Measurements from ENCODE around the gene ZNF155. TPM values are rescaled to one million over a fixed set of nuclear protein-coding genes. Genes with fewer than 3 reads are reported as not detected.

ZNF155 gene
- total RNA-seq (2022): 4.2 and 6.7 TPM in 2 replicates
- percentile 65 among the genes with signal in this experiment for Bru-seq, nascent RNA
- percentile 44 among the genes with signal in this experiment for BruChase-seq, experiment 1, labeled RNA remaining after a 6-hour chase
- BruChase-seq, experiment 2, labeled RNA remaining after a 2-hour chase: percentile 60 among the genes with signal in this experiment
- long read RNA-seq, transcript ZNF155-201 (5 exons, 2,596 nt): major isoform, 5 of 13 reads
- long read RNA-seq, partial matches to known transcripts: 0 of 13 reads
- long read RNA-seq, other reads (novel, unspliced or antisense): 6 of 13 reads

DNA sequence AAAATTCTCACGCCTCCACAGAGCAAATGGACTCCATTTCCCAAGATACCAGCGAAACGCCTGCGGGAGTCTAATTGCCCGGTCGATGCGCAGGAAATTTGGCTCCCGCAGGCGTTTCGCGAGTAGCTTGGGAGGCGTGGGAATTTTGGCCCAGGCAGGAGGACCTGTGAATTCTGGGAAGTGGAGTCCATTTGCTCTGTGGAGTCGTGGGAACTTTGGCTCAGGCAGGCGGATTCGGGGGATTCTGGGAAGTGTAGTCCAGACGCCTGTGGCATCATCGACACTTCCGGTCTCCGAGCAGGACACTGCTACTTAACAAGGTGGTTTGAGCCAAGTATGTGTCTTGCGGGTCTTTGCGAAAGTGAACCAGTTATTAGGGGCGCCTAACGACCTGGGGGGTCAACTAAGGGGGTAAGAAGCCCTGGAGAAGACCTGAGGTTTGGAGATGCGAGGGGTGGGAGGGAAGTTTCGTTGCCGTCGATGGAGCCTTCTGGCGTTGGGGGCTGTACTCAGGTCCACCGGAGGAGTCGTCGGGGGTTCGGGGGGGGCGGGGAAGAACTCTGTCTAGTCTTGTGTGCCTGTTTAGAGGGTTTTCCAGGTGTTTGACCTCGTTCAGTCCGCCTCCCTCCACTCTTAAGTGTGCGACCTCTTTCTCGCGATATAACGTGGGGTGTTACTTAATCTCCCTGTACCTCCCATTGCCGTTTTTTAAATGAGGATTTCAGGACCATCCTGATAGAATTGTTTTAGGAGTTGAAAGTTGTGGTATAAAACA, at the start of gene ZNF155:
Gene ZNF155, plus strand, starts transcription at position 277 of the 775 bp plus-strand sequence. CDS start 4,356 bp downstream, outside the sequence.
- Mint-ChIP-seq H3K27ac (ENCODE audit: low read depth, unreplicated experiment) (peak within 1 kb of the TSS; percentile 82), H3K9me3 (ENCODE audit: unreplicated experiment) (peaks cover 8% of the 10 kb centered on the region), H3K27me3 (ENCODE audit: insufficient read depth, unreplicated experiment) (no peaks in the 10 kb centered on the region), H3K4me3 (ENCODE audit: unreplicated experiment) (peak within 1 kb of the TSS; percentile 96), H3K4me1 (ENCODE audit: insufficient read depth, unreplicated experiment) (no peaks in the 10 kb centered on the region), H3K36me3 (ENCODE audit: insufficient read depth, unreplicated experiment) (peaks cover 15% of the 10 kb centered on the region)
- POLR2A ChIA-PET: interaction anchor here (0.7 to 3.3 kb wide), 7 partner anchors 17 to 228 kb away, joined by 3 to 20 read pairs (median 3); partner anchors contain the start of genes ZNF221, ZNF227 and ZNF230
- intact Hi-C loops (cut with micrococcal nuclease): loop anchor here (10.0 kb wide), 1 partner anchor 49 kb away; the partner anchor contains the start of gene ZNF45
- TF ChIP-seq, protein P1, sequence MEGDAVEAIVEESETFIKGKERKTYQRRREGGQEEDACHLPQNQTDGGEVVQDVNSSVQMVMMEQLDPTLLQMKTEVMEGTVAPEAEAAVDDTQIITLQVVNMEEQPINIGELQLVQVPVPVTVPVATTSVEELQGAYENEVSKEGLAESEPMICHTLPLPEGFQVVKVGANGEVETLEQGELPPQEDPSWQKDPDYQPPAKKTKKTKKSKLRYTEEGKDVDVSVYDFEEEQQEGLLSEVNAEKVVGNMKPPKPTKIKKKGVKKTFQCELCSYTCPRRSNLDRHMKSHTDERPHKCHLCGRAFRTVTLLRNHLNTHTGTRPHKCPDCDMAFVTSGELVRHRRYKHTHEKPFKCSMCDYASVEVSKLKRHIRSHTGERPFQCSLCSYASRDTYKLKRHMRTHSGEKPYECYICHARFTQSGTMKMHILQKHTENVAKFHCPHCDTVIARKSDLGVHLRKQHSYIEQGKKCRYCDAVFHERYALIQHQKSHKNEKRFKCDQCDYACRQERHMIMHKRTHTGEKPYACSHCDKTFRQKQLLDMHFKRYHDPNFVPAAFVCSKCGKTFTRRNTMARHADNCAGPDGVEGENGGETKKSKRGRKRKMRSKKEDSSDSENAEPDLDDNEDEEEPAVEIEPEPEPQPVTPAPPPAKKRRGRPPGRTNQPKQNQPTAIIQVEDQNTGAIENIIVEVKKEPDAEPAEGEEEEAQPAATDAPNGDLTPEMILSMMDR (IDR thresholded peaks at IDR 0.05; ENCODE audit: unreplicated experiment): no peak
- no TSS peak for BruUV-seq (replicated peaks)
- CTCF ChIA-PET: interaction anchor here (0.8 kb wide), 1 partner anchor 19 kb away, joined by 3 read pairs; the partner anchor contains the start of gene ZNF230
- peak; percentile 96 for DNase-seq (ENCODE audit: unreplicated experiment)

DNA sequence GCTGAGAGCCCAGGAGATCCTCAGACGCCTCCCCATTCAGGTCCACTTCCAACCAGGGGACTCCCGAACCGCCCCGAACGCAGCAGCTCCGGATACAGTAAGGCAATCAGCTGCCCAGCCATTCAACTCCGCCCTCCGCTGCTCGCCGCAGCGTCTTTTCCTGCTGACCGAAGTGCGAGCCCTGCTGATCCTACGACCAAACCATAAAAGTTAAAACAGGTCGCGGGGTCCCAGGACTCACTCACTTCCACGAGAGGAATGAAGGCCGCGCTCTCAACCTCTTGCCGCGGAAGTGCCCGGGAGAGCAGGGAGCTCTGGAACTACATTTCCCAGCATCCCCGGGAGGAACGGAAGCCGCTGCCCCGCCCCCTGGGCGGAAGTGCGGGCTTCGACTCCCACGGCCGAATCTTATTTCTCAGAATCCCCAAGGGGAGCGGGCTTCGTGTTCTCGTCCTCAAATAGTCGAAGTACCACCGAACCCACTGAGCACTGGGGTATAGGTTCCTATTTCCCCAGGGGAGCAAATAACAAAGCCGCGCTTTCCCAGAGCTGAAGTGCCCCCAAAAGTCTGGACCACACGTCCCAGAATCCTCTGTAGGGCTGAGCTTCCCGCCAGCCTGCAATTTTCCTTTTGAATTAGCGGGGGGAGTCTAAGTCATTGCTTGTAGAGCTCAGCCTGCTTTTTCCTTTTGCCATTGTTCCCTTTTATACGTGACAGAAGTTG, 48.8 kb upstream of the ZNF155 start, which contains the start of gene ZNF45:
Gene ZNF45, minus strand, starts transcription at position 298 of the 724 bp plus-strand sequence. CDS start 13,097 bp downstream, outside the sequence.
- no peaks in the 10 kb centered on the region for H3K27me3 Mint-ChIP-seq (ENCODE audit: insufficient read depth, unreplicated experiment)
- H3K4me1 Mint-ChIP-seq (ENCODE audit: insufficient read depth, unreplicated experiment): peaks cover 5% of the 10 kb centered on the region
- no peaks in the 10 kb centered on the region for H3K9me3 Mint-ChIP-seq (ENCODE audit: unreplicated experiment)
- ChIA-PET CTCF (interaction anchor here (0.6 to 1.2 kb wide), 5 partner anchors 17 to 340 kb away, joined by 3 to 4 read pairs (median 3); no protein-coding TSS in a partner anchor), POLR2A (interaction anchor here (0.6 to 2.5 kb wide), 21 partner anchors 10 to 352 kb away, joined by 3 to 32 read pairs (median 4); partner anchors contain the start of genes SMG9, ZNF221, ZNF223 and ZNF224)
- intact Hi-C loops (cut with micrococcal nuclease): loop anchor here (1.0 to 10.0 kb wide), 3 partner anchors 16 to 137 kb away; partner anchors contain the start of genes ZNF155, ZNF221 and ZNF284
- peak within 1 kb of the TSS; percentile 67 for H3K27ac Mint-ChIP-seq (ENCODE audit: low read depth, unreplicated experiment)
- BruUV-seq (replicated peaks): no TSS peak
- DNase-seq (ENCODE audit: unreplicated experiment): peak; percentile 90
- TF ChIP-seq, protein P1 (IDR thresholded peaks at IDR 0.05; ENCODE audit: unreplicated experiment): no peak
- peaks cover 23% of the 10 kb centered on the region for H3K36me3 Mint-ChIP-seq (ENCODE audit: insufficient read depth, unreplicated experiment)
- peak within 1 kb of the TSS; percentile 90 for H3K4me3 Mint-ChIP-seq (ENCODE audit: unreplicated experiment)

DNA sequence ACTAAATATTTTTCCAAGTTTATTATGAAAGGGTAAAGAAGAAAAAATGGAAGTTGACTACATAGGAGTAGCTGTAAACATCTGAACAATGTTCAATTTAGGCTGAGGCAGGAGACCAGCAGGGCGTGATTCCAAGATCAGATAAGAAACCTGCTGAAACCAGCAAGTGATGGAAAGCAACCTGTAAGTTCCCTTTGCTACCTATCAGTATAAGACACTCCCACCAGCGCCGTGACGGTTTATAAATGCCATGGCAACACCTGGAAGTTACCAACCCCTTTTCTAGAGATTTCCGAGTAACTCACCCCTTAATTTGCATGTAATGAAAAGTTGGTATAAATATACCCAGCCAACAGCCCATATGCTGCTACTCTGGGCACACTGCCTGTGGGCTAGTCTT, 47.8 kb upstream of the ZNF155 start:
- POLR2A ChIA-PET: interaction anchor here (0.6 to 2.5 kb wide), 5 partner anchors 15 to 276 kb away, joined by 3 to 32 read pairs (median 4); partner anchors contain the start of genes ZNF221, ZNF225 and ZNF227
- H3K9me3 Mint-ChIP-seq (ENCODE audit: unreplicated experiment): no peaks in the 10 kb centered on the region
- BruUV-seq (replicated peaks): no TSS peak

More for the DNA sequence above, 47.8 kb upstream of the ZNF155 start:
- TF ChIP-seq, protein P1 (IDR thresholded peaks at IDR 0.05; ENCODE audit: unreplicated experiment): no peak
- no peak for DNase-seq (ENCODE audit: unreplicated experiment)
- CTCF ChIA-PET: interaction anchor here (1.1 kb wide), 1 partner anchor 115 kb away, joined by 3 read pairs; no protein-coding TSS in a partner anchor
- Mint-ChIP-seq H3K4me1 (ENCODE audit: insufficient read depth, unreplicated experiment) (peaks cover 5% of the 10 kb centered on the region), H3K4me3 (ENCODE audit: unreplicated experiment) (peak overlapping the region; percentile 90), H3K27ac (ENCODE audit: low read depth, unreplicated experiment) (no peak overlapping the region), H3K36me3 (ENCODE audit: insufficient read depth, unreplicated experiment) (peaks cover 13% of the 10 kb centered on the region), H3K27me3 (ENCODE audit: insufficient read depth, unreplicated experiment) (no peaks in the 10 kb centered on the region)
- intact Hi-C loops (cut with micrococcal nuclease): loop anchor here (10.0 kb wide), 1 partner anchor 49 kb away; the partner anchor contains the start of gene ZNF155

Data from MCF 10A (cell line).